MM.1S (cell line): Measurements from ENCODE around the gene ARRDC3.
"Not testable (repeated sequence)": the region's sequence is repeated elsewhere in the genome, so short reads cannot be mapped to it uniquely, and the experiment has no call there.

ENCODE experiments used
- DNase-seq: peaks from one replicate; pipeline ENCODE4 v3.0.0-alpha.2; 2015
- H2AFZ ChIP-seq: fragments of 300-600 bp; sonication (generic); 2 replicates; pipeline ENCODE4 v1.6.0; 2016; ENCODE audit warnings: antibody characterized with exemption, low read length
- H3F3A ChIP-seq: fragments of 300-600 bp; sonication (generic); 2 replicates; pipeline ENCODE4 v1.6.1; 2016; ENCODE audit warnings: mild to moderate bottlenecking, antibody characterized with exemption, low read length, moderate library complexity, mixed read lengths; ENCODE audit not compliant: insufficient read depth
- H3K27ac ChIP-seq: fragments of 300-600 bp; sonication (generic); 2 replicates; pipeline ENCODE4 v1.5.1; 2016; ENCODE audit warnings: mild to moderate bottlenecking, low read length
- H3K27me3 ChIP-seq: fragments of 300-600 bp; sonication (generic); replicated peaks from 2 replicates; pipeline ENCODE4 v1.6.0; 2016; ENCODE audit warnings: low read length; ENCODE audit not compliant: insufficient read depth
- H3K36me3 ChIP-seq: fragments of 300-600 bp; sonication (generic); replicated peaks from 2 replicates; pipeline ENCODE4 v1.6.1; 2016; ENCODE audit warnings: mild to moderate bottlenecking, low read length, mixed read lengths; ENCODE audit not compliant: insufficient read depth
- H3K4me1 ChIP-seq: fragments of 300-600 bp; sonication (generic); 2 replicates; pipeline ENCODE4 v1.6.1; 2016; ENCODE audit warnings: low read length, mixed read lengths
- H3K4me2 ChIP-seq: fragments of 300-600 bp; sonication (generic); 2 replicates; pipeline ENCODE4 v1.6.0; 2016; ENCODE audit warnings: low read depth, low read length
- H3K4me3 ChIP-seq: fragments of 300-600 bp; sonication (generic); 2 replicates; pipeline ENCODE4 v1.5.1; 2016; ENCODE audit warnings: low read length, mixed read lengths
- H3K79me2 ChIP-seq: fragments of 300-600 bp; sonication (generic); 2 replicates; pipeline ENCODE4 v1.6.1; 2016; ENCODE audit warnings: mixed run types, low read length, mixed read lengths
- H3K9ac ChIP-seq: fragments of 300-600 bp; sonication (generic); 2 replicates; pipeline ENCODE4 v1.6.1; 2016; ENCODE audit warnings: low read length, mixed read lengths
- H3K9me2 ChIP-seq: fragments of 300-600 bp; sonication (generic); replicated peaks from 2 replicates; pipeline ENCODE4 v1.6.1; 2016; ENCODE audit warnings: mild to moderate bottlenecking, low read length, mixed read lengths; ENCODE audit not compliant: insufficient read depth
- H3K9me3 ChIP-seq: fragments of 300-600 bp; sonication (generic); replicated peaks from 2 replicates; pipeline ENCODE4 v1.6.1; 2016; ENCODE audit warnings: mild to moderate bottlenecking, low read length, mixed read lengths; ENCODE audit not compliant: insufficient read depth
- H4K20me1 ChIP-seq: fragments of 300-600 bp; sonication (generic); 2 replicates; pipeline ENCODE4 v1.6.1; 2016; ENCODE audit warnings: mild to moderate bottlenecking, low read length, moderate library complexity, mixed read lengths; ENCODE audit not compliant: insufficient read depth
- EZH2 ChIP-seq: fragments of 300-600 bp; sonication (generic); optimal IDR thresholded peaks from 2 replicates; pipeline ENCODE3; 2017; ENCODE audit warnings: low read depth, mild to moderate bottlenecking, antibody characterized with exemption, low read length, mixed read lengths
- EZH2phosphoT487 ChIP-seq: fragments of 300-600 bp; sonication (generic); IDR thresholded peaks from 2 replicates; pipeline ENCODE4 v1.6.1; 2018; ENCODE audit warnings: antibody characterized with exemption, low read length
- TF ChIP-seq, protein P1 (sequence below): fragments of 300-600 bp; sonication (generic); IDR thresholded peaks from 2 replicates; pipeline ENCODE4 v1.5.1; 2016; ENCODE audit warnings: antibody characterized with exemption, low read length, mixed read lengths

The ARRDC3 gene

DNA sequence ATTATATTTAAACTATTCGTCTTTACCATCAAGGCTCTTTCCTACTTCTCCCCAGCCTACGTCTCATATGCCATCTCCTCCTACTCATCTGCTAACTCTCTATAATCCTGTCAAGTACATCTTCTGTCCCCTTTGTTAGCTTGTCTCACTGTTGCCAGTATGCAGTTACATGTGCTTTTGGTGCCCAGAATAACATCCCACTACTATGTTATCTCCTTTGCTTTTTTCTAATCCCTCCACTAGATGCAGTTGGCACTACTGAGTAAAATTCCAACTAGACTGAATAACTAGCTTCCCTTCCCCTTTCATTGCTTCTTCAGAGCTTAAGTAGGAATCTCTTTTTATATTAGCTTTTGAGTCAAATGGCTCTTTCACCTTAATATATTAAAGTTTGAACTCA is 3.0 kb upstream of the ARRDC3 start:
- DNase-seq = no peak
- H3K9ac ChIP-seq = no peak overlapping the region
- H3K4me1 ChIP-seq = peaks cover 4% of the 10 kb centered on the region; the same call in 1 of the 2 replicates
- peaks cover 32% of the 10 kb centered on the region for H3F3A ChIP-seq
- H3K4me3 ChIP-seq = no peak overlapping the region
- H2AFZ ChIP-seq = no peak overlapping the region
- TF ChIP-seq EZH2 (no peak), EZH2phosphoT487 (no peak)
- TF ChIP-seq, protein P1, sequence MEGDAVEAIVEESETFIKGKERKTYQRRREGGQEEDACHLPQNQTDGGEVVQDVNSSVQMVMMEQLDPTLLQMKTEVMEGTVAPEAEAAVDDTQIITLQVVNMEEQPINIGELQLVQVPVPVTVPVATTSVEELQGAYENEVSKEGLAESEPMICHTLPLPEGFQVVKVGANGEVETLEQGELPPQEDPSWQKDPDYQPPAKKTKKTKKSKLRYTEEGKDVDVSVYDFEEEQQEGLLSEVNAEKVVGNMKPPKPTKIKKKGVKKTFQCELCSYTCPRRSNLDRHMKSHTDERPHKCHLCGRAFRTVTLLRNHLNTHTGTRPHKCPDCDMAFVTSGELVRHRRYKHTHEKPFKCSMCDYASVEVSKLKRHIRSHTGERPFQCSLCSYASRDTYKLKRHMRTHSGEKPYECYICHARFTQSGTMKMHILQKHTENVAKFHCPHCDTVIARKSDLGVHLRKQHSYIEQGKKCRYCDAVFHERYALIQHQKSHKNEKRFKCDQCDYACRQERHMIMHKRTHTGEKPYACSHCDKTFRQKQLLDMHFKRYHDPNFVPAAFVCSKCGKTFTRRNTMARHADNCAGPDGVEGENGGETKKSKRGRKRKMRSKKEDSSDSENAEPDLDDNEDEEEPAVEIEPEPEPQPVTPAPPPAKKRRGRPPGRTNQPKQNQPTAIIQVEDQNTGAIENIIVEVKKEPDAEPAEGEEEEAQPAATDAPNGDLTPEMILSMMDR = no peak
- H3K9me2 ChIP-seq = no peaks in the 10 kb centered on the region
- H3K4me2 ChIP-seq = no peak overlapping the region
- no peaks in the 10 kb centered on the region for H4K20me1 ChIP-seq
- peaks cover 27% of the 10 kb centered on the region for H3K79me2 ChIP-seq
- H3K36me3 ChIP-seq = no peaks in the 10 kb centered on the region
- H3K27me3 ChIP-seq = no peaks in the 10 kb centered on the region
- H3K9me3 ChIP-seq = no peaks in the 10 kb centered on the region
- no peak overlapping the region for H3K27ac ChIP-seq

DNA sequence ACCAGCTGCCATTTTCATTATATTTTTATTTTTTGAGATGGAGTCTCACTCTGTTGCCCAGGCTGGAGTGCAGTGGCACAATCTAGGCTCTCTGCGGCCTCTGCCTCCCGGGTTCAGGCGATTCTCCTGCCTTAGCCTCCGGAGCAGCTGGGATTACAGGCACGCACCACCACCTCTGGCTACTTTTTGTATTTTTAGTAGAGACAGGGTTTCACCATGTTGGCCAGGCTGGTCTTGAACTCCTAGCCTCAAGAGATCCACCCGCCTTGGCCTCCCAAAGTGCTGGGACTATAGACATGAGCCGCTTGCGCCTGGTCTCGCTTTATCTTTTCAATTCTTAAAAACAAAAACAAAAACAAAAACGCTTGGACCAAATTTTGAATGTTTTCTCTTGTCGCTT is 2.5 kb upstream of the ARRDC3 start:
- H2AFZ ChIP-seq, H3K4me2 ChIP-seq, H3K4me1 ChIP-seq, DNase-seq, H3K9me2 ChIP-seq, H4K20me1 ChIP-seq, H3K9ac ChIP-seq, H3K27ac ChIP-seq, H3K36me3 ChIP-seq, H3K9me3 ChIP-seq, H3K27me3 ChIP-seq, H3K4me3 ChIP-seq: not testable (repeated sequence)
- peaks cover 34% of the 10 kb centered on the region for H3F3A ChIP-seq
- H3K79me2 ChIP-seq = peaks cover 31% of the 10 kb centered on the region

DNA sequence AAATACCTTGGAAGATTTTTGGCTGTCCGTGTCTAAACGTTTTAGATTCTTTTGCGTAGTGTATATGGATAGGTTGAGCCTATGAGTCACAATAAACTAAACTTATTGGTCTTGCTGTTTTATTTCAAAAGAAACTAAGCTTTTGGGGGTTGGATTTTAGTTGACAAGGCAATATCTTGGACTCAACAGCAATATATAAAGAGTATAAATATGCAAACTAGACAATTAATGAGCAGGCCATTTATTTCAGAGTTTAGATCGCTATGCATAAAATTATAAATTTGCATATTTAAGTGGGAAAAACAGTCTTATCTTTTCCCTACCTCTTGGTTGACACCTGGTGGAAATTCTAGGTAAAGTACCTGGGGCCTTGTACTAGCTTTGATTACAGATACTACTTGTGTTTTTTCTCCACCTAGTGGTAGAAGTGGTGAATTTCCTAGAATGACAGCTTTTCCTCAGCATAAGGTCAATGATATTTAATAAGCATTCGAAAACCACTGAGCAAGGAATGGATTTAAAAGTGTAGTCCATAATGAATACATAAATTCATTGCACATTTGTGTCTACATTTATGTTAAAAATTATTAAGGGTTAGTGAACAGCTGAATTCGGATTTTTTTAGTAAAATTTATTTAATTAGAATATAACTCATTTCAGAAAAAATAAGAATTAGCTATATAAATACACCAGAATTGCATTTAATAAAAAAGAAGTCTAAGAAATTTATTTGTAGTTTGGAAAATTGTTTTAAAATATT is 1.7 kb upstream of the ARRDC3 start:
- Histone ChIP-seq H3K27me3 (no peaks in the 10 kb centered on the region), H3K9ac (peak overlapping the region; percentile 100), H3K4me1 (no peaks in the 10 kb centered on the region), H3K9me3 (no peaks in the 10 kb centered on the region), H3K79me2 (peaks cover 35% of the 10 kb centered on the region), H3K4me2 (peak overlapping the region; percentile 97), H3K9me2 (no peaks in the 10 kb centered on the region), H4K20me1 (no peaks in the 10 kb centered on the region), H3K27ac (peak overlapping the region; percentile 98), H3F3A (peaks cover 38% of the 10 kb centered on the region), H3K36me3 (no peaks in the 10 kb centered on the region), H2AFZ (peak overlapping the region; percentile 62), H3K4me3 (peak overlapping the region; percentile 80)
- peak; percentile 94 for DNase-seq
- TF ChIP-seq, protein P1 = peak; percentile 98
- TF ChIP-seq EZH2 (no peak), EZH2phosphoT487 (no peak)

DNA sequence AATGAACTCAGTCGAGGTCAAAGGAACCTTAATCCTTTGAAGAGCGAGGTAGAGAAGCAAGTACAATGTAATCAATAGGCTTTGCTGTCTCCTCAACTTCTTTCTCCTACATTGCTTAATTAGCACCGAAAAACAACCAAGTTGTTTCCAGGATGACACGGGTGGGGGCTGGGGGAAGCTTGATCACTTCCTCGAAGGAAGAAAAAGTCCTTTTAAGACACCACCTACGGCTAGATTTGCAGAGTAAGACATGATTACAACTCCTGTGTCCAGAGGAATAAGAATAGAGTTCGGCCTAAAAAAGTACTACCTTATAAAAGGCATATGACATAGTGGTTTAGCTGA is 811 bp upstream of the ARRDC3 start:
- Histone ChIP-seq H3K4me1 (no peaks in the 10 kb centered on the region), H3F3A (peaks cover 46% of the 10 kb centered on the region), H3K9me2 (no peaks in the 10 kb centered on the region), H3K4me2 (peak overlapping the region; percentile 97), H3K79me2 (peaks cover 44% of the 10 kb centered on the region), H3K9ac (peak overlapping the region; percentile 100), H3K4me3 (peak overlapping the region; percentile 80), H3K27ac (peak overlapping the region; percentile 98), H2AFZ (peak overlapping the region; percentile 62), H4K20me1 (no peaks in the 10 kb centered on the region), H3K36me3 (no peaks in the 10 kb centered on the region), H3K27me3 (no peaks in the 10 kb centered on the region), H3K9me3 (no peaks in the 10 kb centered on the region)
- DNase-seq = peak; percentile 55
- TF ChIP-seq EZH2 (no peak), EZH2phosphoT487 (no peak)
- TF ChIP-seq, protein P1 = no peak
